Chondrocyte (in vitro differentiated cells): ENCODE measurements around the gene CASP4. TPM values are rescaled to one million over a fixed set of nuclear protein-coding genes. Genes with fewer than 3 reads are reported as not detected.

Source experiments
- DNase-seq: peaks from one replicate; pipeline ENCODE4 v3.0.0; 2021; ENCODE audit warnings: mixed read lengths, low spot score
- H3K27ac Mint-ChIP-seq: one replicate; pipeline ENCODE4 v1.8.0; 2021; ENCODE audit warnings: mild to moderate bottlenecking, moderate library complexity, mixed read lengths; ENCODE audit not compliant: unreplicated experiment
- H3K27me3 Mint-ChIP-seq: 2 replicates; pipeline ENCODE4 v1.8.0; 2021; ENCODE audit warnings: low read depth, mixed read lengths
- H3K36me3 Mint-ChIP-seq: 2 replicates; pipeline ENCODE4 v1.8.0; 2021; ENCODE audit warnings: low read depth, mixed read lengths
- H3K4me1 Mint-ChIP-seq: 2 replicates; pipeline ENCODE4 v1.8.0; 2021; ENCODE audit warnings: low read depth, mild to moderate bottlenecking, mixed read lengths
- H3K4me3 Mint-ChIP-seq: one replicate; pipeline ENCODE4 v1.8.0; 2021; ENCODE audit warnings: mild to moderate bottlenecking, moderate library complexity, mixed read lengths; ENCODE audit not compliant: unreplicated experiment
- H3K9me3 Mint-ChIP-seq: 2 replicates; pipeline ENCODE4 v1.8.0; 2021; ENCODE audit warnings: low read depth, mixed read lengths
- total RNA-seq: library from RNA; stranded (reverse); gene quantifications from 3 replicates; pipeline ENCODE4 v1.2.1, GENCODE V29; 2021
- TF ChIP-seq, protein P1 (sequence below): fragments of 200-600 bp; sonication (generic); IDR thresholded peaks from 2 replicates; pipeline ENCODE4 v1.5.0; 2021; ENCODE audit warnings: antibody characterized with exemption, mild to moderate bottlenecking, moderate library complexity

CASP4 gene
- total RNA-seq, 1 donor from 2014 or later: 1.2 TPM

- H3K4me3 Mint-ChIP-seq: no peak overlapping the region
- H3K27ac Mint-ChIP-seq: no peak overlapping the region
- TF ChIP-seq, protein P1, sequence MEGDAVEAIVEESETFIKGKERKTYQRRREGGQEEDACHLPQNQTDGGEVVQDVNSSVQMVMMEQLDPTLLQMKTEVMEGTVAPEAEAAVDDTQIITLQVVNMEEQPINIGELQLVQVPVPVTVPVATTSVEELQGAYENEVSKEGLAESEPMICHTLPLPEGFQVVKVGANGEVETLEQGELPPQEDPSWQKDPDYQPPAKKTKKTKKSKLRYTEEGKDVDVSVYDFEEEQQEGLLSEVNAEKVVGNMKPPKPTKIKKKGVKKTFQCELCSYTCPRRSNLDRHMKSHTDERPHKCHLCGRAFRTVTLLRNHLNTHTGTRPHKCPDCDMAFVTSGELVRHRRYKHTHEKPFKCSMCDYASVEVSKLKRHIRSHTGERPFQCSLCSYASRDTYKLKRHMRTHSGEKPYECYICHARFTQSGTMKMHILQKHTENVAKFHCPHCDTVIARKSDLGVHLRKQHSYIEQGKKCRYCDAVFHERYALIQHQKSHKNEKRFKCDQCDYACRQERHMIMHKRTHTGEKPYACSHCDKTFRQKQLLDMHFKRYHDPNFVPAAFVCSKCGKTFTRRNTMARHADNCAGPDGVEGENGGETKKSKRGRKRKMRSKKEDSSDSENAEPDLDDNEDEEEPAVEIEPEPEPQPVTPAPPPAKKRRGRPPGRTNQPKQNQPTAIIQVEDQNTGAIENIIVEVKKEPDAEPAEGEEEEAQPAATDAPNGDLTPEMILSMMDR: no peak
- H3K9me3 Mint-ChIP-seq: no peaks in the 10 kb centered on the region
- no peaks in the 10 kb centered on the region for H3K4me1 Mint-ChIP-seq
- DNase-seq: no peak
- no peaks in the 10 kb centered on the region for H3K27me3 Mint-ChIP-seq
- H3K36me3 Mint-ChIP-seq: no peaks in the 10 kb centered on the region
These were observed 60.7 kb downstream of the CASP4 start for GRCh38 chr11:104907521-104908185.

DNA sequence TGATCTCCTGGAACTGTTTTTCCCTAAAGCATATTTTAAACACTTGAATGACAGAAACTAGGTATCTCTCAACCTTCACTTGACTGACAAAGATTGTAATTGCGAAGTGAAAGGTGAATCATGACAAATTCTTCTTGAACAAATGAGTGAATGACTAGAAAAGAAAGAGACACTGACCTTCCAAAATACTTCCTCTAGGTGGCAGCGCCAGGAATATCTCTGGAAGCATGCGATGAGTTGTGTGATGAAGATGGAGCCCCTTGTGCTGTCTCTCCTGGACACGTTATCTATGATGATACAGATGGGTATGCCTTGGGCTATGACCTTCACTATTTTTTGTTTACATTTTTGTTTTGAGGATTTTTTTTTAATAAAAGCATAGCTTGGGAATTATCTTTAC is 63.1 kb downstream of the CASP4 start:
- H3K4me3 Mint-ChIP-seq: no peak overlapping the region
- H3K4me1 Mint-ChIP-seq: no peaks in the 10 kb centered on the region
- no peaks in the 10 kb centered on the region for H3K36me3 Mint-ChIP-seq
- H3K27me3 Mint-ChIP-seq: no peaks in the 10 kb centered on the region
- no peaks in the 10 kb centered on the region for H3K9me3 Mint-ChIP-seq
- DNase-seq: no peak
- H3K27ac Mint-ChIP-seq: no peak overlapping the region
- TF ChIP-seq, protein P1: peak; percentile 58

DNA sequence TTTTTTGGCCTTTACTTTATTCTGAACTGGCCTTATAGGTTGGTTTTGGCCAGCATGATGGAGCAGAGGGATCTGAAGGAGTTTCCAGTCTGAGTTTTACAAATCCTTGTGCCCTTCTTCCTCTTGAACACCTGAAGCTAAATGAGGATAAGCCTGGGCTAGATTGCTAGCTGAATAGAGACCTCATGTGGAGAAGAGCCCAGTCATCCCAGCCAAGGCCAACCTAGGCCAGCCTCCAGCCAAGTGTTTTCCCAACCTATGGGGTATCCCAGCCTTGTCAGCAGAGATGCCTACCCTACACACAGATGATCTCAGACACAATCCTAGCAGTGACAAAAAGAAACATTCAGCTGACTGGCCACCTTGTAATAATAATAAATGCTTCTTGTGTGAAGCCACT is 69.1 kb downstream of the CASP4 start:
- no peak for DNase-seq
- H3K4me3 Mint-ChIP-seq: no peak overlapping the region
- TF ChIP-seq, protein P1: no peak
- H3K27me3 Mint-ChIP-seq: no peaks in the 10 kb centered on the region
- no peak overlapping the region for H3K27ac Mint-ChIP-seq
- H3K9me3 Mint-ChIP-seq: no peaks in the 10 kb centered on the region
- H3K4me1 Mint-ChIP-seq: peaks cover 20% of the 10 kb centered on the region
- H3K36me3 Mint-ChIP-seq: no peaks in the 10 kb centered on the region

- no peak for DNase-seq
- Mint-ChIP-seq H3K9me3 (no peaks in the 10 kb centered on the region), H3K4me1 (peaks cover 24% of the 10 kb centered on the region), H3K27ac (peak overlapping the region; percentile 77), H3K4me3 (no peak overlapping the region), H3K27me3 (no peaks in the 10 kb centered on the region), H3K36me3 (no peaks in the 10 kb centered on the region)
- TF ChIP-seq, protein P1: no peak
These were observed 69.7 kb downstream of the CASP4 start for GRCh38 chr11:104898685-104899013.

DNA sequence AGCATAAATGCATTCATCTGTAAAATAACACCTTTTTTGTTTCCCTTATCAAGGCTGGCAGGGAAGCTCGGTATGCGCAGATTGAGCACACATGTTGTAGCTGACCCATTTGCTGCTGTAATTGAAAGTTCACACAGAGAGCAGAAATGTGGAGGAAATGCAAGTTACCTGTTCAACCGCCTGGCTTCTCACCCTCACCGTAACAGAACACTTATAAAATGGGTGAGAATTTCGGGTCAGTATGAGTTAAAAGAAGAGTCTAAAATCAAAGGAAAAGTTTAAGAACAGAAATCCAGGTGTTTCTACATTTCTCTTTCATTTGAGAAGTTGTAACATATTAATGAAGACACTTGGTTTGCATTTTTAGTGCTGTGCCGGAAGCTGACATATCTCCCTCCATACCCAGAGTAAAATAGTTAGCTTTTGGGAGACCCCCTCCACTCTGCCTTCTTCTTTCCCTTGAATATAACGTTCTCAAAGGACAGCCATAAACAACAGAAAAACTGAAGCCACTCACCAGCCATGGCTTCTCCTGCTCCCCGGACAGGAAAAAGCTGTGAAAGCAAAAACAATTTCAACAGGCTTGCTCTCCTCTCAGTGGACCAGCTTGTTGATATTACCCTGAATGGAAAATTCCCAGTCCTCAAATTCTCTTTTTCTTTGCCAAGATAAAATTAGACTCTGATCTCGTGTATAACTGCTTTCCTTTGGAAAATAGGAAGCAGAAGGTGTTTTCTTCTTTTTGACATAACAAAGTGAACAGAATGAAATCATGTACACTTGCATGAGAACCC is 70.3 kb downstream of the CASP4 start, which contains the start of gene CASP12:
Gene CASP12 (minus strand): TSS at position 570 of the 794 bp plus-strand sequence.
- H3K27ac Mint-ChIP-seq: peak within 1 kb of the TSS; percentile 77
- H3K4me1 Mint-ChIP-seq: peaks cover 30% of the 10 kb centered on the region
- no peaks in the 10 kb centered on the region for H3K27me3 Mint-ChIP-seq
- DNase-seq: no peak
- TF ChIP-seq, protein P1: no peak
- H3K4me3 Mint-ChIP-seq: peak within 1 kb of the TSS; percentile 23
- no peaks in the 10 kb centered on the region for H3K9me3 Mint-ChIP-seq
- H3K36me3 Mint-ChIP-seq: no peaks in the 10 kb centered on the region
